Tibial artery (tissue), 4 donors: ENCODE results near the gene RBPJL.

Source experiments
- DNase-seq, 2 donors: peaks; one replicate each; pipeline ENCODE4 v3.0.0-alpha.2; 2019
- H3K27ac ChIP-seq, 2 donors: fragments of 200-600 bp; sonication (generic) in 1 of 2; 1 replicate in 1 of 2; 2 replicates in 1 of 2; pipeline ENCODE4 v1.5.1; 2018 to 2019; ENCODE audit warnings: mild to moderate bottlenecking in 1 of 2
- H3K27me3 ChIP-seq, 2 donors: fragments of 200-600 bp; sonication (generic) in 1 of 2; one replicate each; pipeline versions ENCODE4 v1.5.1 to v1.6.0; 2016 to 2019
- H3K36me3 ChIP-seq, 3 donors: fragments of 200-600 bp; sonication (generic) in 2 of 3; one replicate each; pipeline ENCODE4 v1.5.1; 2016 to 2019; ENCODE audit warnings: mild to moderate bottlenecking in 2 of 3
- H3K4me1 ChIP-seq, 4 donors: fragments of 200-600 bp; sonication (generic) in 2 of 4; 1 replicate in 3 of 4; 2 replicates in 1 of 4; pipeline ENCODE4 v1.5.1; 2016 to 2019
- H3K4me3 ChIP-seq, 2 donors: fragments of 200-600 bp; sonication (generic) in 1 of 2; 1 replicate in 1 of 2; 2 replicates in 1 of 2; pipeline ENCODE4 v1.5.1; 2018 to 2019; ENCODE audit warnings: mild to moderate bottlenecking in 2 of 2
- H3K9me3 ChIP-seq, 3 donors: fragments of 200-600 bp; sonication (generic) in 1 of 3; one replicate each; pipeline ENCODE4 v1.5.1; 2016 to 2019
- intact Hi-C: fragments of 100-400 bp; cut with DNase I; formaldehyde crosslinking; loops from one replicate; pipeline ENCODE4 v1.15.0; 2023; ENCODE audit warnings: low total_unique reads
- TF ChIP-seq, protein P1 (sequence below), 2 experiments: fragments of 200-600 bp in 1 of 2; fragments of 450-650 bp in 1 of 2; IDR thresholded peaks; one replicate each; pipeline ENCODE4 v1.5.1; 2017 to 2019; ENCODE audit warnings: antibody characterized with exemption in 2 of 2, mild to moderate bottlenecking in 1 of 2, moderate library complexity in 1 of 2

RBPJL gene

DNA sequence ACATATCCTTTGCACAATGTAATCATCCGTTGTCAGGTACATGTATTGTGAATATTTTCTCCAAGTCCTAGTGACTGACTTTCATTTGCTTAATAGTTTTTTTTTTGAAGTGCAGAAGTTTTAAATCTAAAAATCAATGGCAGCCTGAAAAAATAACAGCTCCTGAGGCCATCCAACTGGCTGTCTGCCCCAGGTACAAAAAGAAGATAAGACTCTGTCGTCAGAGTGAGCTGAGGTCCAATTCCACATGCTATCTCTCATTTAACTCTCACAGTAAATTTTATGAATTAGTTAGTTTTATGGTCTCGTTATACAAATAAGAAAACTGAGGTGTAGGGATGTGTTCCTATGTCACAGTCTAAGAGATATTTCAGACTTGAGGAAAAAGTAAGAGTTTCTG is 31.3 kb upstream of the RBPJL start:
- TF ChIP-seq, protein P1, sequence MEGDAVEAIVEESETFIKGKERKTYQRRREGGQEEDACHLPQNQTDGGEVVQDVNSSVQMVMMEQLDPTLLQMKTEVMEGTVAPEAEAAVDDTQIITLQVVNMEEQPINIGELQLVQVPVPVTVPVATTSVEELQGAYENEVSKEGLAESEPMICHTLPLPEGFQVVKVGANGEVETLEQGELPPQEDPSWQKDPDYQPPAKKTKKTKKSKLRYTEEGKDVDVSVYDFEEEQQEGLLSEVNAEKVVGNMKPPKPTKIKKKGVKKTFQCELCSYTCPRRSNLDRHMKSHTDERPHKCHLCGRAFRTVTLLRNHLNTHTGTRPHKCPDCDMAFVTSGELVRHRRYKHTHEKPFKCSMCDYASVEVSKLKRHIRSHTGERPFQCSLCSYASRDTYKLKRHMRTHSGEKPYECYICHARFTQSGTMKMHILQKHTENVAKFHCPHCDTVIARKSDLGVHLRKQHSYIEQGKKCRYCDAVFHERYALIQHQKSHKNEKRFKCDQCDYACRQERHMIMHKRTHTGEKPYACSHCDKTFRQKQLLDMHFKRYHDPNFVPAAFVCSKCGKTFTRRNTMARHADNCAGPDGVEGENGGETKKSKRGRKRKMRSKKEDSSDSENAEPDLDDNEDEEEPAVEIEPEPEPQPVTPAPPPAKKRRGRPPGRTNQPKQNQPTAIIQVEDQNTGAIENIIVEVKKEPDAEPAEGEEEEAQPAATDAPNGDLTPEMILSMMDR (IDR thresholded peaks at IDR 0.05): no peak
- intact Hi-C loops: no loop called here
- no peak overlapping the region for H3K27ac ChIP-seq
- H3K36me3 ChIP-seq: no peaks in the 10 kb centered on the region
- H3K4me3 ChIP-seq: no peak overlapping the region
- DNase-seq: no peak
- peaks cover 0 to 15% of the 10 kb centered on the region in 2 donors for H3K27me3 ChIP-seq
- H3K4me1 ChIP-seq: no peaks in the 10 kb centered on the region
- no peaks in the 10 kb centered on the region for H3K9me3 ChIP-seq

- DNase-seq: no peak
- Histone ChIP-seq H3K27ac (no peak overlapping the region), H3K4me1 (no peaks in the 10 kb centered on the region), H3K4me3 (no peak overlapping the region), H3K9me3 (no peaks in the 10 kb centered on the region), H3K36me3 (no peaks in the 10 kb centered on the region), H3K27me3 (peaks cover 0 to 21% of the 10 kb centered on the region in 2 donors)
- intact Hi-C loops: no loop called here
- TF ChIP-seq, protein P1 (IDR thresholded peaks at IDR 0.05): no peak
These were observed 26.6 kb upstream of the RBPJL start for GRCh38 chr20:45279992-45280391.

DNA sequence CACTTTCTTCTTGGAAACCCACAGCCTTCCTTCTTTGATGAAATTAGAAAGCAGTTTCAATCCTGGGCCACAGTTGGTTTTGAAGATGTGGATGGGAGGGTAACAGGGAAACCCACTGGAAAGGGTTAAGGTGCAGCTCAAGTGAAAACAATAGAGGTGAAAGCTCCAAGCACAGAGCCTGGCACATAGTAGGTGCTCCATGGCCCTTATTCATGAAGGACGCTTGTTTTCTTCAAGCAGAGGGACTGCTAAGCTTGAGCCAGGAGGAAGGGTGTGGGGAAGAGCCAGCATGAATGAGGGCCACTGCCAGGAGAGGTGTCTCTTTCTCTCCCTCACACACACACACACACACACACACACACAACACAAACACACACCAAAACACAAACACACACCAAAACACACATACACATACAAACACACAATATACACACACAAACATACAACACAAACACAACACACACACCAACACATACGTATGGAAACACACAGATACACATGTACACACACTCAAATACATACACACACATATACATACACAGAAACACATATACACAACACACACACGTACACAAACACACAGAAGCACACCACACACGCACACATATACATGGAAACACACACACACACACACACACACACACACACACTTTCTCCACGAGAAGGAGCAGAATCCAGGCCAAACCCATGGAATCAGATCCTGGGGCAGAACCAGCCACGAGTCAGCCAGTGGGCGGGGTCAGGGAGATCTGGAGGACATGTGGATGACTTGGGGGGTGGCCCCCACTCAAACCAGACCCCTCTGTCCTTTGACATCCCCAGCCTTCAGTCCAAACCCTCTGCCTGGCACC is 23.7 kb upstream of the RBPJL start:
- no peaks in the 10 kb centered on the region for H3K36me3 ChIP-seq
- H3K9me3 ChIP-seq: no peaks in the 10 kb centered on the region
- H3K27ac ChIP-seq: no peak overlapping the region
- DNase-seq: no peak
- no peaks in the 10 kb centered on the region for H3K4me1 ChIP-seq
- no peak overlapping the region for H3K4me3 ChIP-seq
- peaks cover 0 to 17% of the 10 kb centered on the region in 2 donors for H3K27me3 ChIP-seq
- TF ChIP-seq, protein P1 (IDR thresholded peaks at IDR 0.05): no peak
- intact Hi-C loops: no loop called here

- H3K4me3 ChIP-seq: no peak overlapping the region
- no peaks in the 10 kb centered on the region for H3K4me1 ChIP-seq
- no peaks in the 10 kb centered on the region for H3K36me3 ChIP-seq
- TF ChIP-seq, protein P1 (IDR thresholded peaks at IDR 0.05): no peak
- H3K9me3 ChIP-seq: no peaks in the 10 kb centered on the region
- no peak overlapping the region for H3K27ac ChIP-seq
- peaks cover 0 to 19% of the 10 kb centered on the region in 2 donors for H3K27me3 ChIP-seq
- intact Hi-C loops: no loop called here
- no peak for DNase-seq
These were observed 23.0 kb upstream of the RBPJL start for GRCh38 chr20:45283551-45284057.

GRCh38 chr20:45288376-45288775 is 18.3 kb upstream of the RBPJL start:
- Histone ChIP-seq H3K9me3 (no peaks in the 10 kb centered on the region), H3K27me3 (peaks cover 0 to 11% of the 10 kb centered on the region in 2 donors), H3K27ac (no peak overlapping the region), H3K36me3 (no peaks in the 10 kb centered on the region), H3K4me3 (no peak overlapping the region), H3K4me1 (peaks cover 0 to 6% (median 5%) of the 10 kb centered on the region in 4 donors)
- intact Hi-C loops: no loop called here
- no peak for DNase-seq
- TF ChIP-seq, protein P1 (IDR thresholded peaks at IDR 0.05): no peak
